ENCODE data around the gene DMXL1. TPM values are rescaled to one million over a fixed set of nuclear protein-coding genes. Genes with fewer than 3 reads are reported as not detected.

Gene DMXL1
- total and polyA plus RNA-seq, 4 donors = 4.3 to 38.1 (median 25.1) TPM

DNA sequence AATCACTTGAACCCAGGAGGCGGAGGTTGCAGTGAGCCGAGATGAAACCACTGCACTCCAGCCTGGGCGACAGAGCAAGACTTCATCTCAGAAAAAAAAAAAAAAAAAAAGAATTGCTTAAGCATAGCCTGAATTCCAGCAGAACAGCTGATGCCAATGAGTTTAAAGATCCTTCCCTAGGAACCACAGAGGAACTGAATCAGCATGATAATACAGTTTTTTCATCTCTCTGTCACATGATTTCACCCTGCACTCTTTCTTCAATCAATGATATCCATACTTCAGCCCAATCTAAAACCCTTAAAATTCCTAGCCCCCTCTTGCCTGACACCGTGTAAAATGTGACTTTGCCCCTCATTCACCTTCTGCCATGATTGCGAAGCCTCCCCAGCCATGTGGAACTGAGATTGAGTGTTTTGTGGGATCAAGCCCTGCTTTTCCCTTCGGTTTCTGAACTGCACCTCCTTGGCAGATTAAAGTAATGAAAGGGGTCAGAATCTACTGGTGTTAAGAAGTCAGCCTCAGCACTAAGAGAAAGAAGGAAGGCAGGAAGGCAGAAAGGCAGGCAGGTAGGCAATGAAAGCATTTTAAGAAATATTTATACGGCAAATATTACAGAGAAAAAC lies 20.9 kb upstream of the DMXL1 start:
- H3K27ac ChIP-seq (ENCODE audit: low read depth in 1 of 2, low read length in 2 of 2) = no peak overlapping the region
- H3K27me3 ChIP-seq (ENCODE audit: control insufficient read depth in 4 of 4, insufficient read depth in 4 of 4, low read length in 3 of 4) = no peaks in the 10 kb centered on the region
- H3K36me3 ChIP-seq (ENCODE audit: control insufficient read depth in 4 of 4, insufficient read depth in 3 of 4, low read depth in 1 of 4, low read length in 3 of 4) = no peaks in the 10 kb centered on the region
- no peak for DNase-seq (ENCODE audit: low spot score)
- H3K4me1 ChIP-seq (ENCODE audit: control insufficient read depth in 4 of 4, insufficient read depth in 4 of 4, low read length in 3 of 4) = no peaks in the 10 kb centered on the region
- TF ChIP-seq HNF4A (conservative IDR thresholded peaks at IDR 0.05) = no peak
- TF ChIP-seq NR2F2 (IDR thresholded peaks at IDR 0.05) = no peak
- TF ChIP-seq SP1 (IDR thresholded peaks at IDR 0.05) = no peak
- TF ChIP-seq HNF4G (IDR thresholded peaks at IDR 0.05) = no peak
- no peak for TF ChIP-seq YY1 (IDR thresholded peaks at IDR 0.05)
- TF ChIP-seq, protein P1, sequence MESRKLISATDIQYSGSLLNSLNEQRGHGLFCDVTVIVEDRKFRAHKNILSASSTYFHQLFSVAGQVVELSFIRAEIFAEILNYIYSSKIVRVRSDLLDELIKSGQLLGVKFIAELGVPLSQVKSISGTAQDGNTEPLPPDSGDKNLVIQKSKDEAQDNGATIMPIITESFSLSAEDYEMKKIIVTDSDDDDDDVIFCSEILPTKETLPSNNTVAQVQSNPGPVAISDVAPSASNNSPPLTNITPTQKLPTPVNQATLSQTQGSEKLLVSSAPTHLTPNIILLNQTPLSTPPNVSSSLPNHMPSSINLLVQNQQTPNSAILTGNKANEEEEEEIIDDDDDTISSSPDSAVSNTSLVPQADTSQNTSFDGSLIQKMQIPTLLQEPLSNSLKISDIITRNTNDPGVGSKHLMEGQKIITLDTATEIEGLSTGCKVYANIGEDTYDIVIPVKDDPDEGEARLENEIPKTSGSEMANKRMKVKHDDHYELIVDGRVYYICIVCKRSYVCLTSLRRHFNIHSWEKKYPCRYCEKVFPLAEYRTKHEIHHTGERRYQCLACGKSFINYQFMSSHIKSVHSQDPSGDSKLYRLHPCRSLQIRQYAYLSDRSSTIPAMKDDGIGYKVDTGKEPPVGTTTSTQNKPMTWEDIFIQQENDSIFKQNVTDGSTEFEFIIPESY (IDR thresholded peaks at IDR 0.05) = no peak
- TF ChIP-seq EGR1 (IDR thresholded peaks at IDR 0.05; ENCODE audit: low read depth in 2 of 2) = no peak
- TF ChIP-seq RXRA (IDR thresholded peaks at IDR 0.05) = no peak
- no peak for TF ChIP-seq GABPA (IDR thresholded peaks at IDR 0.05 in 1 of 2, conservative IDR thresholded peaks at IDR 0.05 in 1 of 2)
- no peak for TF ChIP-seq FOXA2 (IDR thresholded peaks at IDR 0.05)
- no peak for TF ChIP-seq FOXA1 (IDR thresholded peaks at IDR 0.05)
- TF ChIP-seq, protein P2, sequence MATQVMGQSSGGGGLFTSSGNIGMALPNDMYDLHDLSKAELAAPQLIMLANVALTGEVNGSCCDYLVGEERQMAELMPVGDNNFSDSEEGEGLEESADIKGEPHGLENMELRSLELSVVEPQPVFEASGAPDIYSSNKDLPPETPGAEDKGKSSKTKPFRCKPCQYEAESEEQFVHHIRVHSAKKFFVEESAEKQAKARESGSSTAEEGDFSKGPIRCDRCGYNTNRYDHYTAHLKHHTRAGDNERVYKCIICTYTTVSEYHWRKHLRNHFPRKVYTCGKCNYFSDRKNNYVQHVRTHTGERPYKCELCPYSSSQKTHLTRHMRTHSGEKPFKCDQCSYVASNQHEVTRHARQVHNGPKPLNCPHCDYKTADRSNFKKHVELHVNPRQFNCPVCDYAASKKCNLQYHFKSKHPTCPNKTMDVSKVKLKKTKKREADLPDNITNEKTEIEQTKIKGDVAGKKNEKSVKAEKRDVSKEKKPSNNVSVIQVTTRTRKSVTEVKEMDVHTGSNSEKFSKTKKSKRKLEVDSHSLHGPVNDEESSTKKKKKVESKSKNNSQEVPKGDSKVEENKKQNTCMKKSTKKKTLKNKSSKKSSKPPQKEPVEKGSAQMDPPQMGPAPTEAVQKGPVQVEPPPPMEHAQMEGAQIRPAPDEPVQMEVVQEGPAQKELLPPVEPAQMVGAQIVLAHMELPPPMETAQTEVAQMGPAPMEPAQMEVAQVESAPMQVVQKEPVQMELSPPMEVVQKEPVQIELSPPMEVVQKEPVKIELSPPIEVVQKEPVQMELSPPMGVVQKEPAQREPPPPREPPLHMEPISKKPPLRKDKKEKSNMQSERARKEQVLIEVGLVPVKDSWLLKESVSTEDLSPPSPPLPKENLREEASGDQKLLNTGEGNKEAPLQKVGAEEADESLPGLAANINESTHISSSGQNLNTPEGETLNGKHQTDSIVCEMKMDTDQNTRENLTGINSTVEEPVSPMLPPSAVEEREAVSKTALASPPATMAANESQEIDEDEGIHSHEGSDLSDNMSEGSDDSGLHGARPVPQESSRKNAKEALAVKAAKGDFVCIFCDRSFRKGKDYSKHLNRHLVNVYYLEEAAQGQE (IDR thresholded peaks at IDR 0.05) = no peak
- TF ChIP-seq, protein P3, sequence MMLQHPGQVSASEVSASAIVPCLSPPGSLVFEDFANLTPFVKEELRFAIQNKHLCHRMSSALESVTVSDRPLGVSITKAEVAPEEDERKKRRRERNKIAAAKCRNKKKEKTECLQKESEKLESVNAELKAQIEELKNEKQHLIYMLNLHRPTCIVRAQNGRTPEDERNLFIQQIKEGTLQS (IDR thresholded peaks at IDR 0.05) = no peak
- TF ChIP-seq, protein P4, sequence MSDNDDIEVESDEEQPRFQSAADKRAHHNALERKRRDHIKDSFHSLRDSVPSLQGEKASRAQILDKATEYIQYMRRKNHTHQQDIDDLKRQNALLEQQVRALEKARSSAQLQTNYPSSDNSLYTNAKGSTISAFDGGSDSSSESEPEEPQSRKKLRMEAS (IDR thresholded peaks at IDR 0.05) = no peak
- TF ChIP-seq TAF1 (conservative IDR thresholded peaks at IDR 0.05) = no peak
- no peak for TF ChIP-seq JUND (IDR thresholded peaks at IDR 0.05)
- no peak for TF ChIP-seq RAD21 (IDR thresholded peaks at IDR 0.05)
- TF ChIP-seq, protein P5, sequence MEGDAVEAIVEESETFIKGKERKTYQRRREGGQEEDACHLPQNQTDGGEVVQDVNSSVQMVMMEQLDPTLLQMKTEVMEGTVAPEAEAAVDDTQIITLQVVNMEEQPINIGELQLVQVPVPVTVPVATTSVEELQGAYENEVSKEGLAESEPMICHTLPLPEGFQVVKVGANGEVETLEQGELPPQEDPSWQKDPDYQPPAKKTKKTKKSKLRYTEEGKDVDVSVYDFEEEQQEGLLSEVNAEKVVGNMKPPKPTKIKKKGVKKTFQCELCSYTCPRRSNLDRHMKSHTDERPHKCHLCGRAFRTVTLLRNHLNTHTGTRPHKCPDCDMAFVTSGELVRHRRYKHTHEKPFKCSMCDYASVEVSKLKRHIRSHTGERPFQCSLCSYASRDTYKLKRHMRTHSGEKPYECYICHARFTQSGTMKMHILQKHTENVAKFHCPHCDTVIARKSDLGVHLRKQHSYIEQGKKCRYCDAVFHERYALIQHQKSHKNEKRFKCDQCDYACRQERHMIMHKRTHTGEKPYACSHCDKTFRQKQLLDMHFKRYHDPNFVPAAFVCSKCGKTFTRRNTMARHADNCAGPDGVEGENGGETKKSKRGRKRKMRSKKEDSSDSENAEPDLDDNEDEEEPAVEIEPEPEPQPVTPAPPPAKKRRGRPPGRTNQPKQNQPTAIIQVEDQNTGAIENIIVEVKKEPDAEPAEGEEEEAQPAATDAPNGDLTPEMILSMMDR (IDR thresholded peaks at IDR 0.05; ENCODE audit: low read depth, low read length, missing input control) = no peak
- 87% methylated on average over 7 of the region's 7 CpGs for WGBS
- no peaks in the 10 kb centered on the region for H3K9me3 ChIP-seq (ENCODE audit: control insufficient read depth in 4 of 4, low read length in 3 of 4)
- no peak overlapping the region for H3K4me3 ChIP-seq (ENCODE audit: low read depth in 1 of 3, low read length in 3 of 3)
- no peak overlapping the region for H3K9ac ChIP-seq (ENCODE audit: low read depth in 1 of 2, low read length in 2 of 2)

Measured in liver (tissue), 9 donors.